Mesothelial cell of epicardium (in vitro differentiated cells): ENCODE results near the gene ACVR1. TPM values are rescaled to one million over a fixed set of nuclear protein-coding genes. Genes with fewer than 3 reads are reported as not detected.

Experiments
- DNase-seq, 2 experiments: peaks; one replicate each; pipeline ENCODE4 v3.0.0; 2021; ENCODE audit warnings: low spot score in 2 of 2; ENCODE audit not compliant: unreplicated experiment in 2 of 2
- H3K27ac Mint-ChIP-seq: 2 replicates; pipeline ENCODE4 v1.8.0; 2021; ENCODE audit warnings: mixed read lengths
- H3K27me3 Mint-ChIP-seq: 2 replicates; pipeline ENCODE4 v1.8.0; 2021; ENCODE audit warnings: low read depth, mixed read lengths
- H3K36me3 Mint-ChIP-seq: 2 replicates; pipeline ENCODE4 v1.8.0; 2021; ENCODE audit warnings: mixed read lengths
- H3K4me1 Mint-ChIP-seq: 2 replicates; pipeline ENCODE4 v1.8.0; 2021; ENCODE audit warnings: mixed read lengths
- H3K4me3 Mint-ChIP-seq: 2 replicates; pipeline ENCODE4 v1.8.0; 2021; ENCODE audit warnings: mild to moderate bottlenecking, moderate library complexity, mixed read lengths
- H3K9me3 Mint-ChIP-seq: 2 replicates; pipeline ENCODE4 v1.8.0; 2021; ENCODE audit warnings: mixed read lengths
- CTCF ChIP-seq: fragments of 200-600 bp; sonication (generic); IDR thresholded peaks from one replicate; pipeline ENCODE4 v1.5.0; 2021; ENCODE audit warnings: antibody characterized with exemption; ENCODE audit not compliant: unreplicated experiment
- total RNA-seq: library from RNA; stranded (reverse); gene quantifications from 3 replicates; pipeline ENCODE4 v1.2.1, GENCODE V29; 2021

Gene ACVR1
- total RNA-seq, 1 donor from 2014 or later: 27.5 TPM

GRCh38 chr2:157751462-157752058, 124.6 kb downstream of the ACVR1 start:
- Mint-ChIP-seq H3K4me3 (no peak overlapping the region), H3K27me3 (no peaks in the 10 kb centered on the region), H3K36me3 (peaks cover 59% of the 10 kb centered on the region), H3K9me3 (peaks cover 27% of the 10 kb centered on the region), H3K4me1 (peaks cover 12% of the 10 kb centered on the region), H3K27ac (no peak overlapping the region)
- no peak for DNase-seq
- TF ChIP-seq CTCF: no peak

GRCh38 chr2:157749684-157750083, 126.4 kb downstream of the ACVR1 start:
- Mint-ChIP-seq H3K36me3 (peaks cover 40% of the 10 kb centered on the region), H3K27ac (no peak overlapping the region), H3K4me1 (peaks cover 12% of the 10 kb centered on the region), H3K27me3 (no peaks in the 10 kb centered on the region), H3K9me3 (peaks cover 9% of the 10 kb centered on the region), H3K4me3 (no peak overlapping the region)
- no peak for DNase-seq
- no peak for TF ChIP-seq CTCF

- peaks cover 31% of the 10 kb centered on the region for H3K36me3 Mint-ChIP-seq
- no peaks in the 10 kb centered on the region for H3K27me3 Mint-ChIP-seq
- DNase-seq: no peak
- no peak for TF ChIP-seq CTCF
- H3K9me3 Mint-ChIP-seq: no peaks in the 10 kb centered on the region
- peaks cover 12% of the 10 kb centered on the region for H3K4me1 Mint-ChIP-seq
- no peak overlapping the region for H3K4me3 Mint-ChIP-seq
- H3K27ac Mint-ChIP-seq: peak overlapping the region; percentile 47
Measured at GRCh38 chr2:157748371-157749142, 127.6 kb downstream of the ACVR1 start.

DNA sequence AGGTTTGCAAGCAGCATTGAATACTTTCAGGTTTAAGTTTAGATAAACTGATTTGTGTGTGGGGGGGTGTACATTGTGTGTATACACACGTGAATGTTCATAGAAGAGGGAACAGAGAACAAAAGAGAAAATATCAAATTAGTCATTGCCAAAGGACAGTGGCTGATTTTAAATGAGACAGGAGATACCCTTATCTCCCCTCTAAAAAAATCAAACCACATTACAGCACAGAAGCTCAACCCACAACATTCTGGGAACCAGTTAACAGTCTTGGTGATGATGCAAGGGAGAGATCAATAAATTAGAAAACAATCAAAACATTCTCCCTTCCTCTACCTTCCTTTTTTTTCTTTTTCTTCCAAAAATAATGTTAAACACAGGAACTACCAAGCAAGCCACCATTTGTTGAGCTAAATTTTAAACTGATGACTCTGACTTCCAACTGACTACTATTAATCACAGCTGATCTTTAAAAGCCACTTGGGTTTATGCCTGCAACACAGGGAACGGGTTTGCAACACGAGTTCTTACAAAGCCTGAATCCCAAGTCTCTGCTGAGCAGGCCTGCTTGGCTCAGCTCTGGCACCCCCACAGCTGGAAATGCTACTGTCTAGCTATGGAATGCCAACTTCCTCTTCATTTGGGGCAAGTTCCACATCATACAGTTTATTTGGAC, 128.3 kb downstream of the ACVR1 start:
- Mint-ChIP-seq H3K4me3 (no peak overlapping the region), H3K27me3 (no peaks in the 10 kb centered on the region), H3K9me3 (peaks cover 5% of the 10 kb centered on the region), H3K36me3 (peaks cover 33% of the 10 kb centered on the region), H3K27ac (peak overlapping the region; percentile 47), H3K4me1 (peaks cover 12% of the 10 kb centered on the region)
- TF ChIP-seq CTCF: no peak
- DNase-seq: no peak

DNA sequence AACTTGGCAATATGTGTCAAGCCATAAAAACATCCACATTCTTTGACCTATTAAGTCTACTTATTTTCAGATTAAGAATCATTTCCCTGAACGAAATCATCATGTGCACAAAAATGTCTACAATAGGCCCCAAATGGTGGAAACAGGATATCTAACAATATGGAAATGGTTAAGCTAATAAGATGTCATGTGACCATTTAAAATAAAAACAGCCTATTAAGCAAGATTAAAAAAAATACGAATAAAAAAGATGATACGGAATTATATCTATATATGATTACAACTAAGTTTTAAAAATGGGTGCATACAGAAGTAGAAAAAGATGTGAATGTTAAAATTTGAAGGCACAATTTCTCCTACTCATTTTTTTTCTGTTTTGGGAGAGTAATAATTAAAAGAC, 128.8 kb downstream of the ACVR1 start:
- no peak for DNase-seq
- no peak overlapping the region for H3K4me3 Mint-ChIP-seq
- H3K9me3 Mint-ChIP-seq: peaks cover 9% of the 10 kb centered on the region
- TF ChIP-seq CTCF: no peak
- no peaks in the 10 kb centered on the region for H3K27me3 Mint-ChIP-seq
- H3K36me3 Mint-ChIP-seq: peaks cover 32% of the 10 kb centered on the region
- peak overlapping the region; percentile 15 for H3K27ac Mint-ChIP-seq
- peaks cover 12% of the 10 kb centered on the region for H3K4me1 Mint-ChIP-seq
